ENCODE measurements around the gene DDX46.
A peak's percentile ranks its signal among the peaks of the same experiment; 100 is the strongest.
"Not testable (repeated sequence)": the region's sequence is repeated elsewhere in the genome, so short reads cannot be mapped to it uniquely, and the experiment has no call there.

DDX46 gene

GRCh38 chr5:134845335-134845851 is 86.8 kb downstream of the DDX46 start:
- no peak for DNase-seq (ENCODE audit: low read depth in 2 of 2)

- DNase-seq (ENCODE audit: low read depth in 2 of 2) = peak; percentile 86 to 89
These were observed 87.5 kb downstream of the DDX46 start, which contains the start of gene C5orf24 for GRCh38 chr5:134845852-134846640. TSS of gene C5orf24 (plus strand) at chr5:134845968. CDS start at chr5:134854901, 8,933 bp downstream.

- DNase-seq (ENCODE audit: low read depth in 2 of 2) = no peak
These were observed 88.0 kb downstream of the DDX46 start for GRCh38 chr5:134846641-134846960.

- DNase-seq (ENCODE audit: low read depth in 2 of 2) = not testable (repeated sequence)
These were observed 90.9 kb downstream of the DDX46 start for GRCh38 chr5:134849434-134849933.

DNA sequence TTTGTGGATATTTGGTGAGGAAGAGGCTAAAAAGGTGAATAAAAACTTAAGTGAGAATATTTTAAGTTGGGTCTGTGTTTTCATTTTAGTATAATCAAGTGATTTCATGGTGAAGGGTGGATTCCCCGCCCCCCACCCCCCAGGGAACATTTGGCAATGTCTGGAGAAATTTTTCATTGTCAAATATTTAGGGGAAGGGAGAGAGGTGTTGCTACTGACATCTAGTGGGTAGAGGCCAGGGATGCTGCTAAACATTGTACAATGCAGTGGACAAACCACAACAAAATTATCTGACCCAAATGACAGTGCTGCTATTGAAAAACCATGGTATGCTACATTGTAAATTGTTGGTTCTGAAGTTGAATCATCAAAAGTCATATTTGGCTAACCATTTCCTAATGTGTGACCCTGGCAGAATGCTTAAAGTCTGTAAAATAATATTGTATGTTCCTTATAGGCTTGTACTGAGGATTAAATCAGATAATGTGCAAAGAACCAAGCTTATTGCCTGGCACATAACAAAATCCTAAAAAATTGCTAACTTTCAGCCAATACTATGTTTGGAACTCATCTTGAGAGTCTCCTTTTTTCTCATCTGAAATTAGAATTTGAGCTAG is 92.8 kb downstream of the DDX46 start:
- DNase-seq (ENCODE audit: low read depth in 2 of 2) = no peak

- DNase-seq (ENCODE audit: low read depth in 2 of 2) = not testable (repeated sequence)
These were observed 97.9 kb downstream of the DDX46 start for GRCh38 chr5:134856465-134856864.

- DNase-seq (ENCODE audit: low read depth in 2 of 2) = no peak
These were observed 98.8 kb downstream of the DDX46 start for GRCh38 chr5:134857401-134857800.

DNA sequence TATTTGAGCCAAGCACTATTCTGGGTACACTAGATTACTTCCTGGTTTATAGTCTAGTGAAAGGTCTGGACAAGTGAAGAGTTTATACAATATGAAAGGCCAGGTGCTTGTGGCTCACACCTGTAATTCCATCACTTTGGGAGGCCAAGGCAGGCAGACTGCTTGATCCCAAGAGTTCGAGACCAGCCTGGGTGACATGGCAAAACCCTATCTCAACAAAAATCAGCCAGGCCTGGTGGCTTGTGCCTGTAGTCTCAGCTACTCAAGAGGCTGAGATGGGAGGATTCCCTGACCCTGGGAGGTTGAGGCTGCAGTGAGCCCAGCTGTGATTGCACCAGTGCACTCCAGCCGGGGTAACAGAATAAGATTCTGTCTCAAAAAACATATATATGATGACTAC is 106.1 kb downstream of the DDX46 start:
- no peak for DNase-seq (ENCODE audit: low read depth in 2 of 2)

GRCh38 chr5:134873494-134873893 is 114.9 kb downstream of the DDX46 start:
- peak; percentile 8 to 12 for DNase-seq (ENCODE audit: low read depth in 2 of 2)

DNA sequence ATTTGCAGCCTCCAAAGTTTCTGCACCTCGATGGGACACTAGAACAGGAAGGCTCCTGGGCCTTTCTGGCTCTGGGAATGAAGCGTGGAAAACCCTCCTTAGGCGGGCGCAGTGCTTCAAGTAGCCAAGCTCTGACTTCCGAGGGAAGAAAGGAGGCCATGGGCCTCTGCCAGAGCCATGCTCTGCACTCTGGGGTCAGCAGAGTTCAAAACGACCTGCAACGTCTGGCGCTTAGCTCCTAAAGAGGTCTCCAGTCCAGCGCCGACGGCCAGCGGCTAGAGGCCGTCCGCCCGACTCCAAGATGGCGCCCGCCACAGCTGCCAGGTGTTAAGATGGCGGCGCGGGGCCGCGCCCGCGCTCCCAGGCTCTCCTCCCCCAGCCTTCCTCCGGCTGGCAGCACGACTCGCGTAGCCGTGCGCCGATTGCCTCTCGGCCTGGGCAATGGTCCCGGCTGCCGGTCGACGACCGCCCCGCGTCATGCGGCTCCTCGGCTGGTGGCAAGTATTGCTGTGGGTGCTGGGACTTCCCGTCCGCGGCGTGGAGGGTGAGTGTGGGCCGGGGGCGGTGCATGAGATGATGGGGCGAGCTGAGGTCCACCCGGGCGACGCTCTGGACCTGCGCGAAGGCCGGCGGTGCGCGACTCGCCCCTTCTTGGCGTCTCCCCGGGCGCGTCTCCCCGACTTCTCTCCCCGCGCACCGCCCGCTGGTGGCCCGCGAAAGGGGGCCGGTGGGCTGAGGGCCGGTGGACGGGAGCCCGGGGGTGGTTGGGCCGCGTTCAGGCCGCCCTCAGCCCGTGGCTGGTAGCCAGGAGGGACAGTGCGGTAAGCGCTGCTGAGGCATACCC is 115.6 kb downstream of the DDX46 start, which contains the start of gene TXNDC15:
Gene TXNDC15 (plus strand): TSS at position 385 of the 844 bp plus-strand sequence. CDS start 57 bp downstream, at position 442.
- peak; percentile 71 to 74 for DNase-seq (ENCODE audit: low read depth in 2 of 2)

DNA sequence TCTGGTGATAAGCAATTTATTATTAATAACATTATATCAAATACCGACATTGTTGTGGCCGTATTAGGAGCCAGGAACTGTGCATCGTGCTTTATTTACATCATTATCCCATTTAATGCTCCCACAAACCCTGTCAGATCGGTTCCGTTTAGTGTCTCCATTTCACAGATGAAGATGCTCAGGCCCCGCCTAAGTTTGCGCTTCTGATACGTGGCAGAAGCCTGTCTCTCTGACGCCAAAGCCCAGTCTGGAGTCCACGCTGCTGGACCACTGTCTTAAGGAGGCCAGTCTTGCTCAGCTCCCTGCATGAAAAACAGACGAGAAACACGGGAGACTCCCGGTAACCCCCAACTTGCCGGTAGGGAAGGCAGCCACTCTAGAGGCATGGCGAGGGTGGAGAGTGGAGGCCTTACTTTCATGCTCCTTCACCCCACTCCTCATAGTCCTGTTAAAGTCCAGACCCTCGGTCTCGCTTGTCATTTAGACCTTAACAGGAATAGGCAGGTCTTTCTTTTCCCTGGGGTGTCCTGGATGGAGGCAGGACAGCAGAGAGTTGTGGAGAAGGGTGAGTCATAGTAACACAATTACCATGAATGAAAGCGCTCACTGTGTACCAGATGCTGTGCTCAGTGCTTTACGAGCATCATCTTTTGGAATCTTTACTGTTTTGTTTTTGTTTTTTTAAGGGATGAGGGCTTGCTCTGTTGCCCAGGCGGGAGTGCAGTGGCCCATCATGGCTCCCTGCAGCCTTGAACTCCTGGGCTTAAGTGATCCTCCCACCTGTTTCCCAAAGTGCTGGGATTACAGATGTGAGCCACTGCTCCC is 116.5 kb downstream of the DDX46 start:
- DNase-seq (ENCODE audit: low read depth in 2 of 2) = peak; percentile 18 to 23

- DNase-seq (ENCODE audit: low read depth in 2 of 2) = no peak
These were observed 118.6 kb downstream of the DDX46 start for GRCh38 chr5:134877159-134877558.

- DNase-seq (ENCODE audit: low read depth in 2 of 2) = no peak
These were observed 119.8 kb downstream of the DDX46 start for GRCh38 chr5:134878403-134878802.

- no peak for DNase-seq (ENCODE audit: low read depth in 2 of 2)
These were observed 120.9 kb downstream of the DDX46 start for GRCh38 chr5:134879456-134879855.

Measured in stimulated activated CD4-positive, alpha-beta T cell treated with anti-CD3 and anti-CD28 coated beads, Interleukin-4, amount 100 ng/mL, for 48 hours (primary cell).